Measurements from ENCODE around the gene BMP2. TPM values are rescaled to one million over a fixed set of nuclear protein-coding genes. Genes with fewer than 3 reads are reported as not detected.

The BMP2 gene
- total and polyA plus RNA-seq, 2 of the 4 experiments (the other 2 are of a cell fraction), result 0.18 to 0.21 TPM

GRCh38 chr20:6768228-6769140 lies 998 bp downstream of the BMP2 start (continued):
- TF ChIP-seq FOS (IDR thresholded peaks at IDR 0.05; ENCODE audit: low read depth, low read length), result no peak
- TF ChIP-seq RFX5 (IDR thresholded peaks at IDR 0.05; ENCODE audit: low read depth, low read length), result no peak
- no peak for TF ChIP-seq MAFK (IDR thresholded peaks at IDR 0.05; ENCODE audit: low read depth, low read length)

Measured in IMR-90 (cell line).